SK-N-SH treated with all-trans-retinoic acid at 6 μM for 48 hours (cell line): Measurements from ENCODE around the gene FOXD3.

Experiments used
- ATAC-seq: fragments of 200-7000 bp; cut with Tn5 transposase; 3 replicates; pipeline ENCODE4 v1.9.1; 2020; ENCODE audit warnings: mild to moderate bottlenecking, moderate library complexity
- ARNTL ChIP-seq: fragments of 450-650 bp; formaldehyde crosslinking; IDR thresholded peaks from 2 replicates; pipeline ENCODE4 v1.5.0; 2020; ENCODE audit warnings: low read depth, mild to moderate bottlenecking, moderate library complexity, borderline replicate concordance
- BACH2 ChIP-seq: fragments of 250-450 bp; sonication (Bioruptor Pico); IDR thresholded peaks from 2 replicates; pipeline ENCODE4 v1.9.0; 2021; ENCODE audit warnings: mild to moderate bottlenecking, borderline replicate concordance
- CREB5 ChIP-seq: fragments of 250-450 bp; sonication (Bioruptor Pico); IDR thresholded peaks from 2 replicates; pipeline ENCODE4 v1.5.1; 2020; ENCODE audit warnings: low read depth, mild to moderate bottlenecking, moderate library complexity
- CSDC2 ChIP-seq: fragments of 250-450 bp; sonication (Bioruptor Pico); IDR thresholded peaks from 2 replicates; pipeline ENCODE4 v1.5.0; 2020; ENCODE audit warnings: mild to moderate bottlenecking, moderate library complexity
- CSRNP3 ChIP-seq: fragments of 250-450 bp; sonication (Bioruptor Pico); IDR thresholded peaks from 2 replicates; pipeline ENCODE4 v1.5.1; 2021; ENCODE audit warnings: mild to moderate bottlenecking, moderate library complexity
- ESRRG ChIP-seq: fragments of 250-450 bp; sonication (Bioruptor Pico); IDR thresholded peaks from 2 replicates; pipeline ENCODE4 v1.6.1; 2021; ENCODE audit warnings: mild to moderate bottlenecking
- GLIS3 ChIP-seq: fragments of 250-450 bp; sonication (Bioruptor Pico); IDR thresholded peaks from 2 replicates; pipeline ENCODE4 v1.5.0; 2020; ENCODE audit warnings: mild to moderate bottlenecking, moderate library complexity
- ISL1 ChIP-seq: fragments of 250-450 bp; sonication (Bioruptor Pico); IDR thresholded peaks from 2 replicates; pipeline ENCODE4 v2.1.2; 2022; ENCODE audit warnings: mild to moderate bottlenecking, moderate library complexity
- OSR1 ChIP-seq: fragments of 250-450 bp; sonication (Bioruptor Pico); IDR thresholded peaks from 2 replicates; pipeline ENCODE4 v1.8.0; 2022; ENCODE audit warnings: moderate library complexity, mild to moderate bottlenecking, inconsistent platforms
- PPARA ChIP-seq: fragments of 250-450 bp; sonication (Bioruptor Pico); IDR thresholded peaks from 2 replicates; pipeline ENCODE4 v1.5.0; 2020; ENCODE audit warnings: mild to moderate bottlenecking, borderline replicate concordance
- RARB ChIP-seq: fragments of 250-450 bp; sonication (Bioruptor Pico); IDR thresholded peaks from 2 replicates; pipeline ENCODE4 v1.8.0; 2021; ENCODE audit warnings: mild to moderate bottlenecking, moderate library complexity
- SNAI2 ChIP-seq: fragments of 250-450 bp; sonication (Bioruptor Pico); IDR thresholded peaks from 2 replicates; pipeline ENCODE4 v1.5.0; 2020; ENCODE audit warnings: mild to moderate bottlenecking, moderate library complexity
- TCF4 ChIP-seq: fragments of 250-450 bp; sonication (Bioruptor Pico); IDR thresholded peaks from 2 replicates; pipeline ENCODE4 v1.8.0; 2021; ENCODE audit warnings: mild to moderate bottlenecking, moderate library complexity, borderline replicate concordance
- TOX ChIP-seq: fragments of 250-450 bp; sonication (Bioruptor Pico); IDR thresholded peaks from 2 replicates; pipeline ENCODE4 v1.8.0; 2021; ENCODE audit warnings: mild to moderate bottlenecking, moderate library complexity, borderline replicate concordance
- ZC3H10 ChIP-seq: fragments of 250-450 bp; sonication (Bioruptor Pico); IDR thresholded peaks from 2 replicates; pipeline ENCODE4 v1.5.1; 2021; ENCODE audit warnings: mild to moderate bottlenecking, moderate library complexity
- ZFP3 ChIP-seq: fragments of 250-450 bp; sonication (Bioruptor Pico); IDR thresholded peaks from 2 replicates; pipeline ENCODE4 v1.5.0; 2020; ENCODE audit warnings: mild to moderate bottlenecking, moderate library complexity
- ZFP30 ChIP-seq: fragments of 450-650 bp; formaldehyde crosslinking; IDR thresholded peaks from 2 replicates; pipeline ENCODE4 v1.5.0; 2022; ENCODE audit warnings: mild to moderate bottlenecking, moderate library complexity
- ZNF565 ChIP-seq: fragments of 450-650 bp; formaldehyde crosslinking; conservative IDR thresholded peaks from 2 replicates; pipeline ENCODE4 v1.5.0; 2020; ENCODE audit warnings: low read depth, mild to moderate bottlenecking, moderate library complexity
- ZNF70 ChIP-seq: fragments of 450-650 bp; formaldehyde crosslinking; IDR thresholded peaks from 2 replicates; pipeline ENCODE4 v1.5.0; 2020; ENCODE audit warnings: mild to moderate bottlenecking, moderate library complexity
- ZNF8 ChIP-seq: fragments of 450-650 bp; formaldehyde crosslinking; IDR thresholded peaks from 2 replicates; pipeline ENCODE4 v1.5.0; 2020; ENCODE audit warnings: mild to moderate bottlenecking, moderate library complexity
- TF ChIP-seq, protein P1 (sequence below): fragments of 250-450 bp; sonication (Bioruptor Pico); IDR thresholded peaks from 2 replicates; pipeline ENCODE4 v1.8.0; 2021; ENCODE audit warnings: low read depth, mild to moderate bottlenecking, moderate library complexity, borderline replicate concordance
- TF ChIP-seq, protein P2 (sequence below): fragments of 250-450 bp; sonication (Bioruptor Pico); IDR thresholded peaks from 2 replicates; pipeline ENCODE4 v1.5.0; 2020; ENCODE audit warnings: mild to moderate bottlenecking, moderate library complexity

Gene FOXD3

GRCh38 chr1:63326473-63327380 is 4.4 kb downstream of the FOXD3 start:
- ATAC-seq = peak; percentile 13; the same call in 1 of the 3 replicates
- TF ChIP-seq, protein P1, sequence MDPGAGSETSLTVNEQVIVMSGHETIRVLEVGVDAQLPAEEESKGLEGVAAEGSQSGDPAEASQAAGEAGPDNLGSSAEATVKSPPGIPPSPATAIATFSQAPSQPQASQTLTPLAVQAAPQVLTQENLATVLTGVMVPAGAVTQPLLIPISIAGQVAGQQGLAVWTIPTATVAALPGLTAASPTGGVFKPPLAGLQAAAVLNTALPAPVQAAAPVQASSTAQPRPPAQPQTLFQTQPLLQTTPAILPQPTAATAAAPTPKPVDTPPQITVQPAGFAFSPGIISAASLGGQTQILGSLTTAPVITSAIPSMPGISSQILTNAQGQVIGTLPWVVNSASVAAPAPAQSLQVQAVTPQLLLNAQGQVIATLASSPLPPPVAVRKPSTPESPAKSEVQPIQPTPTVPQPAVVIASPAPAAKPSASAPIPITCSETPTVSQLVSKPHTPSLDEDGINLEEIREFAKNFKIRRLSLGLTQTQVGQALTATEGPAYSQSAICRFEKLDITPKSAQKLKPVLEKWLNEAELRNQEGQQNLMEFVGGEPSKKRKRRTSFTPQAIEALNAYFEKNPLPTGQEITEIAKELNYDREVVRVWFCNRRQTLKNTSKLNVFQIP = no peak
- TF ChIP-seq CREB5 (CRISPR knock-in tag) = no peak
- no peak for TF ChIP-seq ARNTL
- no peak for TF ChIP-seq OSR1 (CRISPR knock-in tag)
- no peak for TF ChIP-seq RARB
- TF ChIP-seq PPARA (CRISPR knock-in tag) = no peak
- TF ChIP-seq, all 23 proteins: peak for 0

DNA sequence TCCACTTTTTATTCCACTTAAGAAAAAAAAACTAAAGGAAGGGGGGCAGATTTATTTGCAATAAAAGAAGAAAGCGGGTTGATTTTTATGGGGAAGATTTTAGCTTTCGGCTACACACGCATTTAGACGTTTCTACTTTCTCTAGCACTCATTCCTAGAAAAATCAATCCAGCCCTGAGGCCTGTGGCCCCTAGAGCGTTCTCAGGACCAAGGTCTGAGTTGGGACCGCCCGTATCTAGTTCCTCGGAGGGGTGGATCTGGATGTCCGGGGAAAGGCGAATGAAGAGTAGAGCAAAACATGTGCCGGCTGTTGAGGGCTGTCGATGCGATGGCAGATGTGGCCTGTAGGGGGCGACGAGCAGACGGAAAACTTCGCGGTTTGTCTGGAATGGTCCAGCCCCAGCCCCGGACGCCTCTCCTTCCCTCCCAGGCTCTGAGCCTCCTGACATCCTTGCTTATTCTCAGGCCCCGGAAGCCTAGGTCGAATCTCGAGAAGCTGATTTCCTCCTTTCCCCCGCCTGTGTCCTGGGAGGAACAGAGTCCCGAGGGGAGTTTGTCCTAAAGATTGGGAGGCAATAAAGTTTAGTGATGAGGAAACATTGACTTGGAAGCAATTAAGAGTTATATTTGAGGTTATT is 5.2 kb downstream of the FOXD3 start:
- peak; percentile 91 for ATAC-seq
- TF ChIP-seq, protein P2, sequence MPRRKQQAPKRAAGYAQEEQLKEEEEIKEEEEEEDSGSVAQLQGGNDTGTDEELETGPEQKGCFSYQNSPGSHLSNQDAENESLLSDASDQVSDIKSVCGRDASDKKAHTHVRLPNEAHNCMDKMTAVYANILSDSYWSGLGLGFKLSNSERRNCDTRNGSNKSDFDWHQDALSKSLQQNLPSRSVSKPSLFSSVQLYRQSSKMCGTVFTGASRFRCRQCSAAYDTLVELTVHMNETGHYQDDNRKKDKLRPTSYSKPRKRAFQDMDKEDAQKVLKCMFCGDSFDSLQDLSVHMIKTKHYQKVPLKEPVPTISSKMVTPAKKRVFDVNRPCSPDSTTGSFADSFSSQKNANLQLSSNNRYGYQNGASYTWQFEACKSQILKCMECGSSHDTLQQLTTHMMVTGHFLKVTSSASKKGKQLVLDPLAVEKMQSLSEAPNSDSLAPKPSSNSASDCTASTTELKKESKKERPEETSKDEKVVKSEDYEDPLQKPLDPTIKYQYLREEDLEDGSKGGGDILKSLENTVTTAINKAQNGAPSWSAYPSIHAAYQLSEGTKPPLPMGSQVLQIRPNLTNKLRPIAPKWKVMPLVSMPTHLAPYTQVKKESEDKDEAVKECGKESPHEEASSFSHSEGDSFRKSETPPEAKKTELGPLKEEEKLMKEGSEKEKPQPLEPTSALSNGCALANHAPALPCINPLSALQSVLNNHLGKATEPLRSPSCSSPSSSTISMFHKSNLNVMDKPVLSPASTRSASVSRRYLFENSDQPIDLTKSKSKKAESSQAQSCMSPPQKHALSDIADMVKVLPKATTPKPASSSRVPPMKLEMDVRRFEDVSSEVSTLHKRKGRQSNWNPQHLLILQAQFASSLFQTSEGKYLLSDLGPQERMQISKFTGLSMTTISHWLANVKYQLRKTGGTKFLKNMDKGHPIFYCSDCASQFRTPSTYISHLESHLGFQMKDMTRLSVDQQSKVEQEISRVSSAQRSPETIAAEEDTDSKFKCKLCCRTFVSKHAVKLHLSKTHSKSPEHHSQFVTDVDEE = no peak
- TF ChIP-seq TOX = no peak
- no peak for TF ChIP-seq CSDC2 (CRISPR knock-in tag)
- no peak for TF ChIP-seq ZC3H10 (CRISPR knock-in tag)
- TF ChIP-seq GLIS3 (CRISPR knock-in tag) = no peak
- TF ChIP-seq ZFP30 (CRISPR knock-in tag) = no peak
- TF ChIP-seq ZNF70 (CRISPR knock-in tag) = no peak
- no peak for TF ChIP-seq TCF4 (CRISPR knock-in tag)
- no peak for TF ChIP-seq BACH2
- no peak for TF ChIP-seq ESRRG
- no peak for TF ChIP-seq PPARA (CRISPR knock-in tag)
- TF ChIP-seq, protein P1 = no peak
- no peak for TF ChIP-seq ARNTL

DNA sequence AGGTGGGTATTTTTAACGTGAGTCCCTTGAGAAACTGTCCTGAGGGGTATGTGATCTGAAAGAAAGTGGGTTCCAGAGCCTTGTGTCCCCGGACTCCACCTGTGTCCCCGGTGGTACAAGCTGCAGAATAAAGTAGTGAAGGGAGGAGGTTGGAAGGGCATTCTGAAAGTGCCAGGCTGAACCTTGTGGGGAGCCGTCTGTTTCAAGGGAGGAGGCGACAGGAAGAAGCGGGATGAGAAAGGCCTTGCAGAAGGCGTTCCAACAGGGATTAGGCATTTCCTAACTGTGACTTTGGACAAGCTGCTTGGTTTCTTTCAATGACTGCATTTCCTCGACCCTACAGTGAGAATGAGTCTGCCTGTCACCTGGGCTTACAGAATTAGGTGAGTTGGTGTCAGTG is 5.8 kb downstream of the FOXD3 start:
- TF ChIP-seq TOX (no peak), ZNF565 (CRISPR knock-in tag) (no peak), ISL1 (no peak), ESRRG (no peak), OSR1 (CRISPR knock-in tag) (no peak), GLIS3 (CRISPR knock-in tag) (no peak), PPARA (CRISPR knock-in tag) (no peak), ZNF8 (CRISPR knock-in tag) (no peak)
- ATAC-seq = no peak

DNA sequence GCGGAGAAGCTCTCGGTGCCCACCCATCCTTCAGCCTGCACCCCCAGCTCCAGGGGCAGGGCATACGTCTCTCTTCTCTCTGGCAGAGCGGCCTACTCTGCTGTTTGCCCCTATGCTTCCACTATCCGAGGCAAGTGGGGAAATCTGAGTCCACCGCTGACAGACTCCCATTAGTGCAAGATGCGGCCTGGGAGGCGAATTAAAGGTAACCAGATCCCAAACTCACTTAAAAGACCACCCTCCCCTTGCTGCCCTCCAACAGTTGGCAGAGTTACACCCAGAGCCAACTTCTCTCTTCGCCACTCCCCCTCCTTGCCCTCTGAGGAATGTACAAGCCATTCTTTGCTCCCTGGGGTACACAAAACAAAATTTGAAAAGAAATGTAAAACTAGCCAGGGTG is 6.4 kb downstream of the FOXD3 start:
- ATAC-seq = no peak
- TF ChIP-seq SNAI2 (CRISPR knock-in tag) (no peak), ZNF8 (CRISPR knock-in tag) (no peak), BACH2 (no peak), CSRNP3 (CRISPR knock-in tag) (no peak), CSDC2 (CRISPR knock-in tag) (no peak), OSR1 (CRISPR knock-in tag) (no peak), GLIS3 (CRISPR knock-in tag) (no peak), TCF4 (CRISPR knock-in tag) (no peak), PPARA (CRISPR knock-in tag) (no peak), ESRRG (no peak), ZFP3 (CRISPR knock-in tag) (no peak), ZNF70 (CRISPR knock-in tag) (no peak), ARNTL (no peak)
- TF ChIP-seq, protein P2 = no peak
